Endometrial microvascular endothelial cells (primary cell): ENCODE measurements around the gene PCSK4. TPM values are rescaled to one million over a fixed set of nuclear protein-coding genes. Genes with fewer than 3 reads are reported as not detected.

Experiments used
- in situ Hi-C: cut with HindIII; loops from 2 replicates; pipeline ENCODE4 v1.10.0; 2017; ENCODE audit warnings: low sequenced_read_pairs, low pct_unique_long_range_greater_than_20kb; ENCODE audit errors: inconsistent ontology term
- total RNA-seq: library from RNA; depleted of rRNA; stranded (reverse); fragments of >200 nt; gene quantifications from one replicate; pipeline ENCODE4 v1.2.3, GENCODE V29; 2015; ENCODE audit errors: inconsistent ontology term

PCSK4 gene
- total RNA-seq, 1 donor from 2014 or later = not detected

DNA sequence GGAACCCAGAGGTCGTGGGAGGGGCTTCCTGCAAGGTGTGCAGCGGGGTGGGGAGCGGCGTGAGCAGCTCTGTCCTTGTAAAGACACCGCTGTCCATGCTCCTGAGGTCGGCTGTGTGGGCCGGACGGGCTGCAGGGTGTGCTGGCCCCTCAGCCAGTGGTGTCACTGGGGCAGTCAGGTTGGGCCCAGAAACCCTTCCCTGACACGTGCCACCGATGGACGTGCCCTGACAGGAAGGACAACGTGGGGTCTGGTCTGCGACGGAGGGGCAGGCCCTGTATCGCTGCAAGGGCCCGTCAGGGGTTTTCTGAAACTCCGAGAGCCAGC, 56.1 kb downstream of the PCSK4 start:
- in situ Hi-C loops = no loop called here

DNA sequence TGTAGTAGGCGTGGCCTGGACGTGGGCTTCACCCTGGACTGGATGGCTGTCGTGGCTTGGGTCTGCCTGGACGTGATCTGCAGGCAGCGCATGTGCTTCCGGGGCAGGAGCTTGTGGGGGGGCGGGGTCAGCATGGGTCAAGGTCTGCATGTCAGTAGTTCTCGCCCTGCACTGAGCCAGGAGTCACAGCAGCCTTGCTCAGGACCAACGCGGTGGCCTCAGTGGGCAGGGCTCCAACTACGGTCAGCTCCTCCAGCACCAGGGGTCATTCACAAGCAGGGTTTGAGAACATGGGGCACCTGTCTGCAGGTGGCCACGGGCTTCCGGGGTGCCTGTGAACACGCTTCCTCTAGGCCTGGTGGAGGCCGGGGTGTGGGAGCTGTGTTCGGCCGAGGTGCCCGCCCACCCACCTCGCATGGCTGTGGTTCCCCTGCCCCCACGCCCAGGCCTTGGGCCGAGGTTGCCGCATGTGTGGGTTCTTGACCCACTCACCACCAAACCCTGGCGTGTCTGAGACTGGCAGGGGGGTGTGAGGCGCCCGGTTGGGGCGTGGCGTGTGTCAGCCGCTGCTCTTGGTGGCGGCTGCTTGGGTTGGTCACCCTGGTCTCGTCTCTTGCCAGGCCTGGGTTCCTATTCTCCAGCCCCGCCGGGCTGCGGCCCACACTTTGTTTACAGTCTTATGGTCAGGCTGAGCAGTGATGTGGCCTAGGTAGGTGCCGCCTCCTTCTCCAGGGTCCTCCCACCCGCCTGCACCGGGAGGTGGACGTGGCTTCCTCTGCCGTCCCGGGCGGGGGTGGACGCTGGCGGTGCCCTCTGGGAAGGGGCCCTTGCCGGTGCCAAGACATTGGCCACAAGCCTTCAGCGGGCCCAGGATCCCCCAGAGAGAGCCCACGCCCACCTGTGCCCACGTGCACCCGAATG, 56.8 kb downstream of the PCSK4 start:
- in situ Hi-C loops = no loop called here

DNA sequence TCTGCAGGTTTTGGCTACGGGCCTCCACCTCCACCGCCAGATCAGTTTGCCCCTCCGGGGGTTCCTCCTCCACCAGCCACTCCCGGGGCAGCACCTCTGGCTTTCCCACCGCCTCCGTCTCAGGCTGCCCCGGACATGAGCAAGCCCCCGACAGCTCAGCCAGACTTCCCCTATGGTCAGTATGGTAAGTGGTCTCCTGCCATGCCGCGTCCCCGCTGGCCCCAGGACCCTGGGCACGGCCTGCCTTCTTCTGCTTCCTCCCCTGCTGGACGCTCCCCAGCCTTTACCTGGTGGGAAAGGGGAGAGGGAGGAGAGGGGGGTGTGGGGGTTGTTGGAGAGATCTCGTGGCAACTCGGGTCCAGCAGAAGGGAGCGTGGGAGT, 57.7 kb downstream of the PCSK4 start:
- in situ Hi-C loops = no loop called here

DNA sequence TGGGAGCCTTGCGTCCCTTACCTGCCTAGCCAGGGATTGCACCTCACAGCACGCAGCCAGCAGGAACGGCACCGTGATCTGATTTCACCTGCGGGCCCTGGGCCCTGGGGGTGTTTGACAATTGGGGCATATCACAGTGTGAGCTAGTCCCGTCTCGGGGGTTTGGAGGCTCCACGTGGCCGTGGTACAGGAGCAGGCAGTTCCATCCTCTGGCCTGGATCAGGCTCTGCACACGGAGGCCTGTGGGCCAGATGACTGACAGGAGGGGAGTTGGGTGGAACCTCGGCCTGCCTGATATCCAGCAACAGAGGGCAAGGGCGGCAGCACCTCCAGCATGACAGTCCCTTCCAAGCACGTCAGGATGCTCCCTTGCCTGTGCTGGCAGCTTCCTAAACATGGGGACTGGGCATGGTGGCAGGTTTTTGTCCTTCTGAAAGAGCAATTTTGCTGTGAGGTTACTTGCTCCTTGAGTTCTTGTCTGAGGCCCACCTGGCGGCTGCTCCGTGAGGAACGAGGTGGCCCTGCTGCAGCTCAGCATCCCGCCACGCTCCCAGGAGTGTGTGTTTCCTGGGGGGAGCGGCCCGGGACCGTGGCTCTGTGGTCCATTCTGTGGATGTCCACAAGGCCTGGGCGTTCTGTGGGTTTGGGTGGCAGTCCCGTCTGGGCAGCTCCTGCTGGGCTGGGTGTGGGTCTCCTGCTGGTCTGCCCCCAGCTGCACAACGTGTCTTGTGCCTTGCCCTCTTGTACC, 58.2 kb downstream of the PCSK4 start:
- in situ Hi-C loops = no loop called here

Other genes starting within 250 kb of the PCSK4 start
- 75.4 TPM for gene ATP5F1D, start 248.6 kb downstream of the PCSK4 start, total RNA-seq
- 13.8 TPM for gene MIDN, start 241.8 kb downstream of the PCSK4 start, total RNA-seq
- gene CIRBP, start 221.0 kb downstream of the PCSK4 start, total RNA-seq = 235 TPM
- gene FAM174C, start 214.8 kb downstream of the PCSK4 start, total RNA-seq = 83.3 TPM
- gene EFNA2, start 204.5 kb downstream of the PCSK4 start, total RNA-seq = not detected
- 113 TPM for gene NDUFS7, start 106.4 kb downstream of the PCSK4 start, total RNA-seq
- 5.3 TPM for gene GAMT, start 88.8 kb downstream of the PCSK4 start, total RNA-seq
- 83.8 TPM for gene DAZAP1, start 82.8 kb downstream of the PCSK4 start, total RNA-seq
- 3,355 TPM for gene RPS15, start 52.0 kb downstream of the PCSK4 start, total RNA-seq
- gene APC2, start 40.2 kb downstream of the PCSK4 start, total RNA-seq = not detected
- gene C19orf25, start 11.1 kb downstream of the PCSK4 start, total RNA-seq = 28.2 TPM
- gene REEP6, start 831 bp upstream of the PCSK4 start, total RNA-seq = 1.9 TPM
- not detected for gene ADAMTSL5, start 22.7 kb upstream of the PCSK4 start, total RNA-seq
- gene PLK5, start 33.7 kb upstream of the PCSK4 start, total RNA-seq = not detected
- 41.4 TPM for gene MEX3D, start 78.0 kb upstream of the PCSK4 start, total RNA-seq
- 120 TPM for gene MBD3, start 102.5 kb upstream of the PCSK4 start, total RNA-seq
- gene UQCR11, start 115.1 kb upstream of the PCSK4 start, total RNA-seq = 46.6 TPM
- gene TCF3, start 162.3 kb upstream of the PCSK4 start, total RNA-seq = 124 TPM